Endothelial cell of umbilical vein (primary cell): ENCODE results near the gene ITPRID2. TPM values are rescaled to one million over a fixed set of nuclear protein-coding genes. Genes with fewer than 3 reads are reported as not detected.

ENCODE experiments used
- BruUV-seq: library from RNA; stranded (reverse); fragments of 400-500 nt; replicated peaks from 2 replicates; lab custom pipeline; 2021; lab: Mats Ljungman, UMichigan
- CTCF ChIA-PET: fragments of 300-600, 350-600 bp; sonication (Branson Sonifier 250); formaldehyde crosslinking; loops from one replicate; lab custom pipeline; 2021; ENCODE audit warnings: antibody characterized with exemption, inconsistent platforms; lab: Charles Lee
- POLR2A ChIA-PET: fragments of 300-600, 350-600 bp; sonication (Branson Sonifier 250); formaldehyde crosslinking; loops from one replicate; lab custom pipeline; 2021; ENCODE audit warnings: antibody characterized with exemption, inconsistent platforms; lab: Charles Lee
- DNase-seq: peaks from one replicate; pipeline ENCODE4 v3.0.0-alpha.2; 2011; ENCODE audit warnings: low read depth, low spot score
- FAIRE-seq: peaks from 2 replicates; lab custom pipeline; 2011; peaks lifted over from hg19 to GRCh38; lab: Jason Lieb, UNC
- H2AFZ ChIP-seq: 2 replicates; pipeline ENCODE4 v1.6.0; 2012; ENCODE audit warnings: low read depth, low read length, control low read depth, inconsistent platforms
- H3K27ac ChIP-seq: 2 replicates; pipeline ENCODE4 v1.5.1; 2011; ENCODE audit warnings: low read depth, mild to moderate bottlenecking, control low read depth, low read length, moderate library complexity; ENCODE audit not compliant: insufficient read depth
- H3K27me3 ChIP-seq, 2 experiments: 2 replicates each; pipeline versions ENCODE4 v1.6.0 to v1.6.1; 2011; ENCODE audit warnings: low read length in 2 of 2, mixed read lengths in 1 of 2; ENCODE audit not compliant: control insufficient read depth in 2 of 2, insufficient read depth in 2 of 2
- H3K36me3 ChIP-seq, 2 experiments: 2 replicates in 1 of 2; 3 replicates in 1 of 2; pipeline ENCODE4 v1.5.1; 2011; ENCODE audit warnings: low read length in 2 of 2, mild to moderate bottlenecking in 1 of 2, moderate library complexity in 1 of 2; ENCODE audit not compliant: control insufficient read depth in 2 of 2, insufficient read depth in 2 of 2; ENCODE audit errors: extremely low read depth in 1 of 2
- H3K4me1 ChIP-seq: 3 replicates; pipeline ENCODE4 v1.5.1; 2011; ENCODE audit warnings: mild to moderate bottlenecking, low read length; ENCODE audit not compliant: control insufficient read depth, insufficient read depth; ENCODE audit errors: extremely low read depth
- H3K4me2 ChIP-seq: 2 replicates; pipeline ENCODE4 v1.6.1; 2011; ENCODE audit warnings: low read length, control low read depth, mixed read lengths; ENCODE audit not compliant: insufficient read depth
- H3K4me3 ChIP-seq, 3 experiments: fragments of 200-600 bp in 1 of 3; sonication (generic), shearing (Covaris generic) in 1 of 3; replicated peaks in 1 of 3; 2 replicates each; pipeline ENCODE4 v1.5.1; 2011 to 2016; ENCODE audit warnings: control low read depth in 3 of 3, low read length in 3 of 3, mild to moderate bottlenecking in 2 of 3, inconsistent platforms in 1 of 3, low read depth in 1 of 3, moderate library complexity in 1 of 3; ENCODE audit not compliant: insufficient read depth in 1 of 3
- H3K79me2 ChIP-seq: 2 replicates; pipeline ENCODE4 v1.6.0; 2012; ENCODE audit warnings: low read length, inconsistent platforms; ENCODE audit not compliant: control insufficient read depth, insufficient read depth
- H3K9ac ChIP-seq: replicated peaks from 2 replicates; pipeline ENCODE3; 2011; ENCODE audit warnings: low read length, control low read depth; ENCODE audit not compliant: insufficient read depth; ENCODE audit errors: extremely low read depth
- H3K9me1 ChIP-seq: replicated peaks from 3 replicates; pipeline ENCODE4 v1.6.0; 2011; ENCODE audit warnings: mild to moderate bottlenecking, low read length; ENCODE audit not compliant: control insufficient read depth, insufficient read depth; ENCODE audit errors: extremely low read depth
- H3K9me3 ChIP-seq: replicated peaks from 2 replicates; pipeline ENCODE4 v1.5.1; 2012; ENCODE audit warnings: low read length, inconsistent platforms; ENCODE audit not compliant: control insufficient read depth, insufficient read depth
- H4K20me1 ChIP-seq: replicated peaks from 2 replicates; pipeline ENCODE3; 2011; ENCODE audit warnings: mild to moderate bottlenecking, low read length; ENCODE audit not compliant: control insufficient read depth, insufficient read depth; ENCODE audit errors: extremely low read depth
- EZH2 ChIP-seq: IDR thresholded peaks from 2 replicates; pipeline ENCODE4 v1.6.1; 2012; ENCODE audit warnings: borderline replicate concordance, low read depth, mild to moderate bottlenecking, moderate library complexity, low read length, inconsistent platforms; ENCODE audit not compliant: severe bottlenecking
- FOS ChIP-seq: IDR thresholded peaks from 2 replicates; pipeline ENCODE4 v1.6.1; 2011; ENCODE audit warnings: mild to moderate bottlenecking, low read length, moderate library complexity, borderline replicate concordance; ENCODE audit not compliant: insufficient read depth
- GATA2 ChIP-seq: IDR thresholded peaks from 2 replicates; pipeline ENCODE4 v1.7.0; 2011; ENCODE audit warnings: low read depth, mild to moderate bottlenecking, moderate library complexity, mixed read lengths, low read length; ENCODE audit not compliant: insufficient read length, insufficient read depth
- JUN ChIP-seq: IDR thresholded peaks from 2 replicates; pipeline ENCODE4 v1.6.1; 2011; ENCODE audit warnings: borderline replicate concordance, low read depth; ENCODE audit not compliant: insufficient read length, insufficient read depth
- MAX ChIP-seq: IDR thresholded peaks from 2 replicates; pipeline ENCODE4 v1.6.1; 2011; ENCODE audit not compliant: insufficient read depth, insufficient read length
- MYC ChIP-seq: IDR thresholded peaks from one replicate; pipeline ENCODE4 v1.6.1; 2011; ENCODE audit warnings: mild to moderate bottlenecking, low read depth, low read length
- POLR2A ChIP-seq: IDR thresholded peaks from 2 replicates; pipeline ENCODE4 v1.6.1; 2012; ENCODE audit warnings: low read depth, mild to moderate bottlenecking, control low read depth, low read length
- POLR2AphosphoS5 ChIP-seq: IDR thresholded peaks from 2 replicates; pipeline ENCODE4 v1.6.1; 2012; ENCODE audit warnings: low read depth, mild to moderate bottlenecking, control low read depth, low read length, moderate library complexity; ENCODE audit not compliant: insufficient read depth
- dilution Hi-C: fragments of 300-500 bp; cut with MboI; formaldehyde crosslinking; loops from one replicate; pipeline ENCODE4 v1.15.0; 2019; ENCODE audit warnings: low sequenced_read_pairs; ENCODE audit not compliant: extremely low pct_ligation_motif_present
- intact Hi-C: fragments of 100-400 bp; cut with micrococcal nuclease; formaldehyde crosslinking; loops from one replicate; pipeline ENCODE4 v1.10.0; 2022
- polyA plus RNA-seq, 4 experiments: library from polyadenylated mRNA; depleted of rRNA in 3 of 4; stranded (reverse) in 3 of 4; unstranded in 1 of 4; fragments of >200 nt; gene quantifications; 2 replicates each; pipeline versions ENCODE4 v1.2.1 to v1.2.3, GENCODE V29; 2011 to 2012; ENCODE audit warnings: missing spikeins in 1 of 4
- total RNA-seq: library from RNA; stranded (reverse); gene quantifications from 2 replicates; pipeline ENCODE4 v1.2.3, GENCODE V29; 2021
- TF ChIP-seq, protein P1 (sequence below), 2 donors: IDR thresholded peaks; 1 replicate in 1 of 2; 2 replicates in 1 of 2; pipeline ENCODE4 v1.5.1; 2011; ENCODE audit warnings: low read length in 2 of 2, mild to moderate bottlenecking in 2 of 2, moderate library complexity in 2 of 2, control low read depth in 1 of 2, inconsistent platforms in 1 of 2, low read depth in 1 of 2; ENCODE audit not compliant: insufficient read depth in 1 of 2; ENCODE audit errors: extremely low read depth in 1 of 2

The ITPRID2 gene
- total and polyA plus RNA-seq, 2 donors (not counting 3 experiments of a cell fraction or from before 2014, with no cell fraction given) = 37.6 to 272 TPM

DNA sequence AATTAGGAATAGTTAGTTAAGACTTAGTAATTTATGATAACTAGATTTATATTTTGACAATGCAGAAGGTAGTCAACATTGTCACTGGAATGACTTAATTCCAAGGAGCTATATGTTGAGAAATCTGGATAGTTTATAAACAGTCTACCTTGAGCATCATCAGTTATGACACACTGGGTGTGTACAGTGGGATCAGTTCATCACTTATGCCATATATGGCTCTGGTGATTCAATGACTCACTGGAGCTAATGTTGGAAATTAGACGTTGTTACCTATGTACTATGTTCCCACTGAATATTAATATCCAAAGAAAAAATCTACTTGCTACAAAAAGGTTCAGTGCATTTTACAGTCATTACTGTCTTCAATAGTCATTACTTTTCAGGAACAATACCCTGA lies 34.0 kb upstream of the ITPRID2 start:
- H3K9me3 ChIP-seq = no peaks in the 10 kb centered on the region
- TF ChIP-seq, protein P1, sequence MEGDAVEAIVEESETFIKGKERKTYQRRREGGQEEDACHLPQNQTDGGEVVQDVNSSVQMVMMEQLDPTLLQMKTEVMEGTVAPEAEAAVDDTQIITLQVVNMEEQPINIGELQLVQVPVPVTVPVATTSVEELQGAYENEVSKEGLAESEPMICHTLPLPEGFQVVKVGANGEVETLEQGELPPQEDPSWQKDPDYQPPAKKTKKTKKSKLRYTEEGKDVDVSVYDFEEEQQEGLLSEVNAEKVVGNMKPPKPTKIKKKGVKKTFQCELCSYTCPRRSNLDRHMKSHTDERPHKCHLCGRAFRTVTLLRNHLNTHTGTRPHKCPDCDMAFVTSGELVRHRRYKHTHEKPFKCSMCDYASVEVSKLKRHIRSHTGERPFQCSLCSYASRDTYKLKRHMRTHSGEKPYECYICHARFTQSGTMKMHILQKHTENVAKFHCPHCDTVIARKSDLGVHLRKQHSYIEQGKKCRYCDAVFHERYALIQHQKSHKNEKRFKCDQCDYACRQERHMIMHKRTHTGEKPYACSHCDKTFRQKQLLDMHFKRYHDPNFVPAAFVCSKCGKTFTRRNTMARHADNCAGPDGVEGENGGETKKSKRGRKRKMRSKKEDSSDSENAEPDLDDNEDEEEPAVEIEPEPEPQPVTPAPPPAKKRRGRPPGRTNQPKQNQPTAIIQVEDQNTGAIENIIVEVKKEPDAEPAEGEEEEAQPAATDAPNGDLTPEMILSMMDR (IDR thresholded peaks at IDR 0.05; ENCODE audit: extremely low read depth in 1 of 2, insufficient read depth in 1 of 2, low read depth in 1 of 2, low read length in 2 of 2) = no peak
- TF ChIP-seq JUN (no peak), MYC (no peak), FOS (no peak)
- FAIRE-seq (no peak), DNase-seq (no peak)
- no peaks in the 10 kb centered on the region for H3K9me1 ChIP-seq
- H4K20me1 ChIP-seq = no peaks in the 10 kb centered on the region
- dilution Hi-C loops (no loop called here), intact Hi-C loops (no loop called here)
- H3K27ac ChIP-seq = no peak overlapping the region
- ChIA-PET CTCF (no interaction called here), POLR2A (no interaction called here)
- H3K79me2 ChIP-seq = no peaks in the 10 kb centered on the region
- H2AFZ ChIP-seq = no peak overlapping the region
- no peak overlapping the region for H3K9ac ChIP-seq
- no TSS peak for BruUV-seq
- H3K4me2 ChIP-seq = no peak overlapping the region
- H3K36me3 ChIP-seq = no peaks in the 10 kb centered on the region
- no peak overlapping the region for H3K4me3 ChIP-seq
- H3K4me1 ChIP-seq = no peaks in the 10 kb centered on the region
- H3K27me3 ChIP-seq = no peaks in the 10 kb centered on the region

DNA sequence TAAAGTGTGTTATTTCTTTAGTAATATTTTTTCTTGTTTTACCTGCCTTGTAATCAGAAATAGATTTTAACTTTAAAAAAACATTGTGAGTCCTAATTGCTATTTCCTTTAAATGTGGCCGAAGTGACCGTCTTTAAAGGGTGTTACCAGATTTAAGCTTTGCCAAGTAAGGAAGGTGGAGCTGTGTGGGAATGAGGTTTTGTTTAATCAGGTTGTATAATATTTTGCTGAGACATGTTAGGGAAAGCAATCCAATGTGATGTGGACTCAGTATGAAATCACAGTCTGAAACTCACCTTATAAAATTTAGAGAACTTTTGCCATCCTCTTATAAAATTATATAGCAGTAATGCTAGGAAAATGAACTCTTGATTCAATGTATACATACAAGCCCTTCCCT lies 32.9 kb upstream of the ITPRID2 start:
- DNase-seq (no peak), FAIRE-seq (no peak)
- no peaks in the 10 kb centered on the region for H3K9me3 ChIP-seq
- BruUV-seq = no TSS peak
- H3K9ac ChIP-seq = no peak overlapping the region
- no peak overlapping the region for H3K4me2 ChIP-seq
- intact Hi-C loops = no loop called here
- no peaks in the 10 kb centered on the region for H3K4me1 ChIP-seq
- no peaks in the 10 kb centered on the region for H3K9me1 ChIP-seq
- H3K27ac ChIP-seq = no peak overlapping the region
- no peak for TF ChIP-seq JUN
- TF ChIP-seq GATA2 = no peak
- TF ChIP-seq FOS = no peak
- no peak for TF ChIP-seq POLR2A
- no peak for TF ChIP-seq POLR2AphosphoS5
- no peak for TF ChIP-seq MAX
- TF ChIP-seq, protein P1 (IDR thresholded peaks at IDR 0.05; ENCODE audit: extremely low read depth in 1 of 2, insufficient read depth in 1 of 2, low read depth in 1 of 2, low read length in 2 of 2) = no peak
- no peak for TF ChIP-seq MYC
- no peak for TF ChIP-seq EZH2
- no peaks in the 10 kb centered on the region for H3K27me3 ChIP-seq
- dilution Hi-C loops = no loop called here
- no peak overlapping the region for H2AFZ ChIP-seq
- H3K36me3 ChIP-seq = no peaks in the 10 kb centered on the region
- ChIA-PET POLR2A (no interaction called here), CTCF (interaction anchor here (0.7 kb wide), 1 partner anchor 10 kb away, joined by 3 read pairs; no protein-coding TSS in a partner anchor)
- no peak overlapping the region for H3K4me3 ChIP-seq
- no peaks in the 10 kb centered on the region for H3K79me2 ChIP-seq
- H4K20me1 ChIP-seq = no peaks in the 10 kb centered on the region
